ENCODE data around the gene BRD4.

DNA sequence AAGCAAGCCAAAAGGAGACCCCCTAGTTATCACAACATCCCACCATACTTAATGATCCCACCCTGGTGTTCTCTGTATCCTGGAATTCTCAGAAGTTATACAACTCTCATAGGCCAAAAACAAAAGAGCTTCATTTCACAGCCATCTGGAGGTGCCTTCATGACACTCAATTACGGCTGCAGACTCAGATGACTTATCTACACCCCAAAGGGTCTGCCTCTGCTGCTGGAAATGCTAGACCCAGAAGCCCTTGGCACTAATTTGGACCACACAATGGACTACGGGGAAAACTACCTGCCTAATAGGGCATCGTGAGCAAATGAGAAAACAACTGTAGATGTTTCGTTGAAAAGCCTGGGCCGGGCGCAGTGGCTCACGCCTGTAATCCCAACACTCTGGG lies 40.2 kb downstream of the BRD4 start:
- TF ChIP-seq ZBTB11 (tag by site-specific recombination; conservative IDR thresholded peaks at IDR 0.05; ENCODE audit: low read depth) (no peak), ZNF311 (tag by site-specific recombination; IDR thresholded peaks at IDR 0.05; ENCODE audit: borderline replicate concordance) (no peak), YY1 (tag by site-specific recombination; IDR thresholded peaks at IDR 0.05) (no peak), ZNF350 (tag by site-specific recombination; IDR thresholded peaks at IDR 0.05) (no peak), KLF7 (tag by site-specific recombination; IDR thresholded peaks at IDR 0.05; ENCODE audit: borderline replicate concordance) (no peak), ZNF785 (tag by site-specific recombination; IDR thresholded peaks at IDR 0.05) (no peak), PRDM10 (tag by site-specific recombination; IDR thresholded peaks at IDR 0.05) (no peak), ZNF664 (tag by site-specific recombination; IDR thresholded peaks at IDR 0.05) (no peak)
- TF ChIP-seq, protein P1, sequence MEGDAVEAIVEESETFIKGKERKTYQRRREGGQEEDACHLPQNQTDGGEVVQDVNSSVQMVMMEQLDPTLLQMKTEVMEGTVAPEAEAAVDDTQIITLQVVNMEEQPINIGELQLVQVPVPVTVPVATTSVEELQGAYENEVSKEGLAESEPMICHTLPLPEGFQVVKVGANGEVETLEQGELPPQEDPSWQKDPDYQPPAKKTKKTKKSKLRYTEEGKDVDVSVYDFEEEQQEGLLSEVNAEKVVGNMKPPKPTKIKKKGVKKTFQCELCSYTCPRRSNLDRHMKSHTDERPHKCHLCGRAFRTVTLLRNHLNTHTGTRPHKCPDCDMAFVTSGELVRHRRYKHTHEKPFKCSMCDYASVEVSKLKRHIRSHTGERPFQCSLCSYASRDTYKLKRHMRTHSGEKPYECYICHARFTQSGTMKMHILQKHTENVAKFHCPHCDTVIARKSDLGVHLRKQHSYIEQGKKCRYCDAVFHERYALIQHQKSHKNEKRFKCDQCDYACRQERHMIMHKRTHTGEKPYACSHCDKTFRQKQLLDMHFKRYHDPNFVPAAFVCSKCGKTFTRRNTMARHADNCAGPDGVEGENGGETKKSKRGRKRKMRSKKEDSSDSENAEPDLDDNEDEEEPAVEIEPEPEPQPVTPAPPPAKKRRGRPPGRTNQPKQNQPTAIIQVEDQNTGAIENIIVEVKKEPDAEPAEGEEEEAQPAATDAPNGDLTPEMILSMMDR (tag by site-specific recombination; IDR thresholded peaks at IDR 0.05): no peak

All from HEK293 (cell line).